HL-60 (cell line): ENCODE measurements around the gene CCDC15.
A peak's percentile ranks its signal among the peaks of the same experiment; 100 is the strongest.

Experiments
- DNase-seq, 2 experiments: peaks; one replicate each; pipeline ENCODE4 v3.0.0-alpha.2; 2010 to 2020; ENCODE audit warnings: low read depth in 1 of 2, low spot score in 1 of 2
- H3K27ac ChIP-seq: fragments of 250-450 bp; sonication (Bioruptor Pico); replicated peaks from 2 replicates; pipeline ENCODE4 v1.5.1; 2020; ENCODE audit warnings: mild to moderate bottlenecking, moderate library complexity
- H3K27me3 ChIP-seq: fragments of 250-450 bp; sonication (Bioruptor Pico); 2 replicates; pipeline ENCODE4 v1.5.1; 2021; ENCODE audit warnings: mild to moderate bottlenecking, moderate library complexity; ENCODE audit not compliant: insufficient read depth, poor library complexity, severe bottlenecking
- H3K4me3 ChIP-seq: replicated peaks from 2 replicates; pipeline ENCODE4 v1.5.1; 2011; ENCODE audit warnings: mild to moderate bottlenecking, control low read depth, low read length; ENCODE audit not compliant: insufficient read depth
- CTCF ChIP-seq: IDR thresholded peaks from one replicate; pipeline ENCODE4 v1.5.1; 2011; ENCODE audit warnings: low read length, control low read depth, inconsistent platforms; ENCODE audit not compliant: insufficient read depth
- GABPA ChIP-seq: IDR thresholded peaks from 2 replicates; pipeline ENCODE4 v1.6.1; 2012; ENCODE audit warnings: low read depth
- POLR2AphosphoS5 ChIP-seq: IDR thresholded peaks from 2 replicates; pipeline ENCODE4 v1.6.1; 2012; ENCODE audit warnings: low read depth
- SPI1 ChIP-seq: IDR thresholded peaks from 2 replicates; pipeline ENCODE4 v1.6.1; 2012; ENCODE audit warnings: low read depth, mild to moderate bottlenecking, borderline replicate concordance
- TF ChIP-seq, protein P1 (sequence below): IDR thresholded peaks from 2 replicates; pipeline ENCODE4 v1.6.1; 2012; ENCODE audit warnings: low read depth; ENCODE audit not compliant: insufficient replicate concordance

The CCDC15 gene

DNA sequence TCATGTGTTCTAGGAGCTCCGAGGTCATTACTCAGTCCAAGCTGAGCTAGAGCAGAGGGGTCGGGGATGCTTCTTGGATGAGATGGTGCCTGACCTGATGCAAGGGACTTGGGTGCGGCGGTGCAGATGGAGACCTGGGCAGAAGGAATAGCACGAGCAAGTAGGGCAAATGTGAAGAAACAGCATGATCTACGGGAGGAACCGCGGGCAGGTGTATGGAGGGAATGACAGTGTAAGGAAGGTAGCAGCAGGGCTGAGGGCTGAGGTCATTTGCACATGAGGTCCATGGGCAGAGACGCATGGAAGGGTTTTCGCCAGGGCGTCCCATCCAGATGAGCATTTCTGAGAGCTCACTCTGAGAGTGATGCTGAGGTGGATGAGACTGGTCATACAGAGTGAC is 124.0 kb downstream of the CCDC15 start:
- no peak for DNase-seq
- TF ChIP-seq CTCF = no peak
- TF ChIP-seq SPI1 = no peak
- no peak for TF ChIP-seq POLR2AphosphoS5
- no peak for TF ChIP-seq GABPA
- no peak overlapping the region for H3K4me3 ChIP-seq
- H3K27ac ChIP-seq = no peak overlapping the region
- H3K27me3 ChIP-seq = no peaks in the 10 kb centered on the region

- no peak for DNase-seq
- no peak overlapping the region for H3K27ac ChIP-seq
- no peak overlapping the region for H3K4me3 ChIP-seq
- TF ChIP-seq SPI1 (no peak), GABPA (no peak), POLR2AphosphoS5 (no peak), CTCF (no peak)
- TF ChIP-seq, protein P1, sequence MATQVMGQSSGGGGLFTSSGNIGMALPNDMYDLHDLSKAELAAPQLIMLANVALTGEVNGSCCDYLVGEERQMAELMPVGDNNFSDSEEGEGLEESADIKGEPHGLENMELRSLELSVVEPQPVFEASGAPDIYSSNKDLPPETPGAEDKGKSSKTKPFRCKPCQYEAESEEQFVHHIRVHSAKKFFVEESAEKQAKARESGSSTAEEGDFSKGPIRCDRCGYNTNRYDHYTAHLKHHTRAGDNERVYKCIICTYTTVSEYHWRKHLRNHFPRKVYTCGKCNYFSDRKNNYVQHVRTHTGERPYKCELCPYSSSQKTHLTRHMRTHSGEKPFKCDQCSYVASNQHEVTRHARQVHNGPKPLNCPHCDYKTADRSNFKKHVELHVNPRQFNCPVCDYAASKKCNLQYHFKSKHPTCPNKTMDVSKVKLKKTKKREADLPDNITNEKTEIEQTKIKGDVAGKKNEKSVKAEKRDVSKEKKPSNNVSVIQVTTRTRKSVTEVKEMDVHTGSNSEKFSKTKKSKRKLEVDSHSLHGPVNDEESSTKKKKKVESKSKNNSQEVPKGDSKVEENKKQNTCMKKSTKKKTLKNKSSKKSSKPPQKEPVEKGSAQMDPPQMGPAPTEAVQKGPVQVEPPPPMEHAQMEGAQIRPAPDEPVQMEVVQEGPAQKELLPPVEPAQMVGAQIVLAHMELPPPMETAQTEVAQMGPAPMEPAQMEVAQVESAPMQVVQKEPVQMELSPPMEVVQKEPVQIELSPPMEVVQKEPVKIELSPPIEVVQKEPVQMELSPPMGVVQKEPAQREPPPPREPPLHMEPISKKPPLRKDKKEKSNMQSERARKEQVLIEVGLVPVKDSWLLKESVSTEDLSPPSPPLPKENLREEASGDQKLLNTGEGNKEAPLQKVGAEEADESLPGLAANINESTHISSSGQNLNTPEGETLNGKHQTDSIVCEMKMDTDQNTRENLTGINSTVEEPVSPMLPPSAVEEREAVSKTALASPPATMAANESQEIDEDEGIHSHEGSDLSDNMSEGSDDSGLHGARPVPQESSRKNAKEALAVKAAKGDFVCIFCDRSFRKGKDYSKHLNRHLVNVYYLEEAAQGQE = no peak
- H3K27me3 ChIP-seq = no peaks in the 10 kb centered on the region
Observed at GRCh38 chr11:125078516-125079140, 124.6 kb downstream of the CCDC15 start.

DNA sequence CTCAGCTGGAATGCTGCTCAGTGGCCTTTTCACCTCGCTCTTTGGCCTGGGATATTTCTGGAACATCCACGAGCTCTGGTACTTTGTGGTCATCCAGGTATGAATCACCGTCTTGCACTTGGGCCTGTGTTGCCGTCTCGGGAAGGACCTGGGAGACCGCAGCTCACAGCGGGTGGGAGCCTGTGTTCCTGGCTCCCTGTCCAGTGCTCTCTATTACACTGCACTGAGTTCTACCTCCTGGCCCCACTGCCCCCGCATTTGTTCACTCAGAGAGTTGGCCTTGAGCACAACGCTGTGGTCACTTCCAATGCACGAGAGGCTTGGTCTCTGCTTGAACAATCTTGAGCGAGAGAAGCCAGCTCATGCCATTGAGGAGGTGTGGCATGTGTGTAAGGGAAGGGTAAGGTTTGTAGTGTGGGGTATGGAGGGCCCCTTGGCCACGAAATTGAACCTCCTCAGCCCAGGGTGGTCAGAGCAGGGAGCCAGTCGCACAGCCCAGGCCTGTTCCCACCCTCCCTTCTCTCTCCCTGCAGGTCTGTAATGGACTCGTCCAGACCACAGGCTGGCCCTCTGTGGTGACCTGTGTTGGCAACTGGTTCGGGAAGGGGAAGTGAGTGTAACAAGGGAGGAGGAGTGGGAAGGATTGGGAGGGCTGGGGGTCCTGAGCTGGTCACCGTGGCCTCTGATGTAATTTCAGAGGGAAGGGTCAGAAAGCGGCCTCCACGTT is 125.3 kb downstream of the CCDC15 start:
- no peak overlapping the region for H3K27ac ChIP-seq
- no peaks in the 10 kb centered on the region for H3K27me3 ChIP-seq
- H3K4me3 ChIP-seq = no peak overlapping the region
- TF ChIP-seq POLR2AphosphoS5 (no peak), SPI1 (peak; percentile 47; the same call in 1 of the 2 replicates)
- TF ChIP-seq, protein P1 = no peak
- peak in 1 of 2 experiments; percentile 35 for DNase-seq

DNA sequence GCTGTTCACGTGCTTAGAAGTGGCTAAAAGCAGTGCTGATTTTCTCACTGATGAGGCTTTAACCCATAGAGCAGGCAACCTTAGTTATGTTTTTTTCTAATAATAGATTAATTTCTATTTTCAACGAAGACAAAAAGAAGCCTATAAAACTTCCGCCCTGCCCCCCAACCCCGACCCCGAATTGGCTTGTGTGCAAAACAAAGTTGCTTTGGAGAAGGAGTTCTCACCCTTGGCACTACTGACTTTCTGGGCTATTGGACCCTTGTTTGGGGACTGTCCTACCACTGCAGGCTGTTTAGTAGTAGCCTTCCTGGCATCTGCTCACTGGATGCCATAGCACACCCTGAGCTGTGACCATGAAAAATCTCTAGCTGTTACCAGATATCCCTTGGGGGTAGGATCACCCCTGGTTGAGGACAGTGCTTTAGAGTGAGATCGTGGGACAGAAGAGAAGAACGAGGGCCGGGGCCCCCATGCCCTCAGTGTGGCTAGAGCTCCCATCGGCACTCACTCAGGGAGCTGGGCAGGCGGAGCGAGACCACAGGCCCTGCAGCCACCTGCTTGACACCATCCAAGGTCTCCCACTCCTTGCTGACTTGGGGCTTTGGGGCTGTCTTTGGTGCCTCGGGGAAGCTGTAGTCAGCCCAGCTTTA is 126.0 kb downstream of the CCDC15 start:
- no peak overlapping the region for H3K4me3 ChIP-seq
- no peak for DNase-seq
- TF ChIP-seq POLR2AphosphoS5 (no peak), CTCF (no peak), GABPA (no peak), SPI1 (no peak)
- TF ChIP-seq, protein P1 = no peak

More for the DNA sequence above, 126.0 kb downstream of the CCDC15 start:
- Histone ChIP-seq H3K27ac (no peak overlapping the region), H3K27me3 (no peaks in the 10 kb centered on the region)
